IPS-NIHi11 (cell line): ENCODE results near the gene MECP2.
"Not testable (repeated sequence)": the region's sequence is repeated elsewhere in the genome, so short reads cannot be mapped to it uniquely, and the experiment has no call there.

Experiments
- DNase-seq: peaks from one replicate; pipeline ENCODE4 v3.0.0; 2012; ENCODE audit warnings: mixed read lengths, low spot score

The MECP2 gene

GRCh38 chrX:153993079-153993478 lies 104.4 kb downstream of the MECP2 start:
- no peak for DNase-seq

GRCh38 chrX:153992180-153992579 lies 105.3 kb downstream of the MECP2 start:
- DNase-seq = no peak

GRCh38 chrX:153991013-153991580 lies 106.4 kb downstream of the MECP2 start:
- DNase-seq = no peak

- no peak for DNase-seq
Measured at GRCh38 chrX:153989973-153990655, 107.4 kb downstream of the MECP2 start.

- no peak for DNase-seq
Measured at GRCh38 chrX:153988493-153988892, 109.0 kb downstream of the MECP2 start.

GRCh38 chrX:153984351-153985178 lies 113.0 kb downstream of the MECP2 start:
- DNase-seq = no peak

- DNase-seq = no peak
Measured at GRCh38 chrX:153983321-153983801, 114.2 kb downstream of the MECP2 start.

GRCh38 chrX:153981771-153982533 lies 115.6 kb downstream of the MECP2 start:
- DNase-seq = no peak

- DNase-seq = no peak
Measured at GRCh38 chrX:153981231-153981630, 116.3 kb downstream of the MECP2 start.

GRCh38 chrX:153980394-153980793 lies 117.1 kb downstream of the MECP2 start:
- not testable (repeated sequence) for DNase-seq

- DNase-seq = no peak
Measured at GRCh38 chrX:153974726-153975286, 122.7 kb downstream of the MECP2 start.

GRCh38 chrX:153974003-153974725 lies 123.4 kb downstream of the MECP2 start:
- DNase-seq = no peak

GRCh38 chrX:153973127-153974002 lies 124.2 kb downstream of the MECP2 start:
- DNase-seq = no peak

GRCh38 chrX:153972368-153973126 lies 125.0 kb downstream of the MECP2 start, which contains the start of gene TMEM187:
TSS of gene TMEM187 (plus strand) at chrX:153972754. CDS start at chrX:153982063, 9,309 bp downstream.
- peak; percentile 80 for DNase-seq
